NAMALWA (cell line): ENCODE results near the gene TNK1.

ENCODE experiments used
- DNase-seq: peaks from one replicate; pipeline ENCODE4 v3.0.0-alpha.2; 2015; ENCODE audit warnings: low spot score

The TNK1 gene

DNA sequence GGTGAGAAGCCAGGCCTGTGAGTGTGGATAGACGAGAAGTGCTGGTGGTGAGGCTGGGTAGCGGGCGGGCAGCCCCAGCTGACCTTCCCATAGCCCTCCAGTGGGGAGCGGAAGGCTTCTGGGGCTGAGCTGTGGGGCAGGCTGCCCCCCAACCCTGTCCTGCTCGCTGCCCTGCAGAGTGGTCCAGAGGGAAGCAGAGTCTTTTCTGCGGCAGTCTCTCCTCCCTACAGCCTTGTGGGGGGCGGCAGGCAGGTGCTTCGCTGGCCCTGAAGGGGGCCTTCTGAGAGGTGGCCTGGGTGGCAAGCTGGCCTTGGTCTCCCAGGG lies 30.5 kb downstream of the TNK1 start:
- DNase-seq: no peak

DNA sequence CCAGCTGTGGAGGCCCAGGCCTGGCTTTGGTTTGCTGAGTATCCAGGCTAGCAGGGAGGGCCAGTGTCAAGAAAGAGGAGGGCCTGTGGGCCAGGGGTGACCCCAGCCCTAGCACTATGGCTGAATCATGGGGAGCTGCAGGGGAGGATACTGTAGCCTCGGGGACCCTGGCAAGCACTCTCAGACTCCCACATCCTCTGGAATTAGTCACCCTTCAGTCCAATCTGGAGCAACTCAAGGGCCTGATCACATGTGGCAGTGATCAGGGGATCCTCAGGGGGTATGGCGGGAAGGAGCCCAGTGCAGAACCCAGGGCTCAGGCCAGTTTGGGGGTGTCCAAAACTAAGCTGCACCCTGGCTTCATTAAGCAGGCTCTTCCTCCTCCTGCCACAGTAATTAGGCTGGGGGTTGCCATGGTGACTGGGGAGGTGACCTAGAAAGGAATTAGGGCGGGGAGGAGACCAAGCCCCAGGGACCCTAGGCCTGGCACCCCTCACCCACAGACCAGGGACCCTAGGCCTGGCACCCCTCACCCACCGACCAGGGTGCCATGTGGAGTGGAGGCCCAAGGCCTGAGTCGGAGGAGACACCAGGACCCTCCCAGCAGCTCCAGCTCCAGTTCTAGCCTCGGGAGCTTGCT lies 32.6 kb downstream of the TNK1 start:
- no peak for DNase-seq

DNA sequence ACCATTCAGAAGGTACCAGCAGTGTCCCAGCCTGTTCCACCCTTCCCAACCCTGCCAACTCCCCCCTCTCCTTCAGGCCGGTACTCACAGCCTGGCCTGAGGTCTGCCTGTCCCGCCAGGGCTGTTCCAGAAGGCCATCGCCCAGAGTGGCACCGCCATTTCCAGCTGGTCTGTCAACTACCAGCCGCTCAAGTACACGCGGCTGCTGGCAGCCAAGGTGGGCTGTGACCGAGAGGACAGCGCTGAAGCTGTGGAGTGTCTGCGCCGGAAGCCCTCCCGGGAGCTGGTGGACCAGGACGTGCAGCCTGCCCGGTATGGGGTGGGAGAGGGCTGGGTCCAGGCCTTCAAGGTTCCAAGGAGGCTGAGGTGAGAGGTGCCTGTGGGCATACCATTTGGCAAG lies 33.9 kb downstream of the TNK1 start:
- DNase-seq: no peak

DNA sequence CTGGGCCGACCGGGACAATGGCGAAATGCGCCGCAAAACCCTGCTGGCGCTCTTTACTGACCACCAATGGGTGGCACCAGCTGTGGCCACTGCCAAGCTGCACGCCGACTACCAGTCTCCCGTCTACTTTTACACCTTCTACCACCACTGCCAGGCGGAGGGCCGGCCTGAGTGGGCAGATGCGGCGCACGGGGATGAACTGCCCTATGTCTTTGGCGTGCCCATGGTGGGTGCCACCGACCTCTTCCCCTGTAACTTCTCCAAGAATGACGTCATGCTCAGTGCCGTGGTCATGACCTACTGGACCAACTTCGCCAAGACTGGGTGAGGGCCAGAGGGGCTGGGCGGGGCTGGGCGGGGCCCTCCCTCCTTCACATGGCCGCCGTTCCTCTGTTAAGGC lies 34.9 kb downstream of the TNK1 start:
- no peak for DNase-seq

DNA sequence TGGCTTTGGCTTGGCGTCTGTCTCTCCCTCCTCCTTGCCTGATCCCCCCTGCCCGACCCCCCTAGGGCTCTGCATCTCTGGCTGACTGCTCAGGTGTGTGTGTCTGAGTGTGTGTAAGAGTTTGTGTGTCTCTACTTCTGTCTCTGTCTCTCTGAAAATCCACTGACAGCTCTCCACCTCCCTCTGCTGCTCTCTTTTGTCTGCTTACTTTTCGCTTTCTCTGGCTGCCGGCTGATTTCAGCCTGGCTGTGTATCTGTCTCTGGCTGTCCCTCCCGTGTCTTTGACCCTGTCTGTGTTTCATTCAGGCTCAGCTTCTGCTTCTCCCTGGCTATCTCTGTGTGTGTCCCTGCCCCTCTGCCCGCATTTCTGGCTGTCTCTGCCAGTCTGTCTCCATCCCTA lies 35.4 kb downstream of the TNK1 start:
- DNase-seq: no peak

DNA sequence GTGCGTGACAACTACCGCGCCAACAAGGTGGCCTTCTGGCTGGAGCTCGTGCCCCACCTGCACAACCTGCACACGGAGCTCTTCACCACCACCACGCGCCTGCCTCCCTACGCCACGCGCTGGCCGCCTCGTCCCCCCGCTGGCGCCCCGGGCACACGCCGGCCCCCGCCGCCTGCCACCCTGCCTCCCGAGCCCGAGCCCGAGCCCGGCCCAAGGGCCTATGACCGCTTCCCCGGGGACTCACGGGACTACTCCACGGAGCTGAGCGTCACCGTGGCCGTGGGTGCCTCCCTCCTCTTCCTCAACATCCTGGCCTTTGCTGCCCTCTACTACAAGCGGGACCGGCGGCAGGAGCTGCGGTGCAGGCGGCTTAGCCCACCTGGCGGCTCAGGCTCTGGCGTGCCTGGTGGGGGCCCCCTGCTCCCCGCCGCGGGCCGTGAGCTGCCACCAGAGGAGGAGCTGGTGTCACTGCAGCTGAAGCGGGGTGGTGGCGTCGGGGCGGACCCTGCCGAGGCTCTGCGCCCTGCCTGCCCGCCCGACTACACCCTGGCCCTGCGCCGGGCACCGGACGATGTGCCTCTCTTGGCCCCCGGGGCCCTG lies 36.3 kb downstream of the TNK1 start:
- no peak for DNase-seq

DNA sequence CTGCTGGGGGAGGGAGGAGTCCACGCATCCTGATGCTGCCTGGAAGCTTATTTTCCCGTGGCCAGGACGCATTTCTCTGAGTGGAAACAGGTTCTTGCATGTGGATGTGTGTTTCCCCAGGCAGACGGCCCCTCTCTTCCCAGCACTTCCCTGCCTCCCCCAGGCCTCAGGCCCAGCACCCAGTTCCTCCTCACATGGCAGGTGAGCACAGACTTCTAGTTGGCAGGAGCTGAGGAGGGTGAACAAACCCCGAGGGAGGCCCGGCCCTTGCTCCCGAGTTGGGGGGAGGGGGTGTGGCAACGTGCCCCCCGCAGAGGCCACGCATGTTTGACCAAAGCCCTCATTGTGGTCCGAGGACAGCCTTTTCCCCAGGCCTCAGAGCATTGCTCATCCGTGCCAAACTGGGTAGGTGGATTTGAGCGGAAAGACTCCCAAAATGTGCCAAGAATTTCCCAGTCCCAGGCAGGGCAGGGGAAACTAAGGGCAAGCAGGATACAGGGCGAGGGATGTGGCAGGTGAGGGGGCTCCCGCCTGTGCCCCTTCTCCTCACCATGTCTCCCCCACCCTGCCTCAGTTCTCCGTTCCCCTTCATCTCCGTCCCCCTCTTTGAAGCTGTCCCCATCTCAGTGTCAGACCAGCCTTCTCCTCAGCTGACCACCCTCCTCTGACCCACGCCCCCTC lies 37.7 kb downstream of the TNK1 start:
- DNase-seq: no peak

DNA sequence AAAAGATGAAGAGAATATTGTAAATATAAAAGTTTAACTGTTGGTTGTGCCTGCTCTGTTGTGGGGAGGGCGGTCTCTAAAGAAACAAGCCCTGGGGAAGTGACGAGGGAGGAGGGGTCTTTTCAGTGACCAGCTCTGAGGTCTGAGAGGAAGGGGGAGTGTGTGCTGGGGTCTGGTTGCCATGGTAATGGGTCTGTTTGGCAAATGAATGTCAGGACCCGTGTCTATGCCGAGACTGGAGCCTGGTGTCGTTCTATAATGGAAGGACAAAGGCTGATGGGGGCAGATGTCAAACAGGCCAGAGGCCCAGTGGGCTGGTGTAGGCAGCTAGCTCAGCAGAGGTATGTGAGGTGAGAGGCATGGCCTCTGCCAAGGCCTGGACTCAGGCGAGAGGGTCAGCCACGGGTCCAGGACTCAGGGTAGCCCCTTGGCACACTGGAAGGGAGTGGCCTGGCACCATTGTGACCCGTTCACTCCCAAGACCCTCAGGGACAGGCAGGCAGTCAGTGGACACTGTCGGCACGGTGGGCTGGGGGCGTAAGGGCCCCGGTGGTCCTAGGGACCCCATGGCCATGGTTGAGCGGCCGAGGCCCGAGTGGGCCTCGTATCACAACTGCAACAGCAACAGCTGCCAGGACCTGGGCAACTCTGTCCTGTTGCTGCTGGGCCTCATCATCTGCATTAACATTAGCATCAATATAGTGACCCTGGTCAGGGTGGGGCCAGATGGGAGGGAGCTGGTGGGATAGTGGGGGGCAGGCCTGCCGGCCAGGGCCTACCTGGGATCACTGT lies 39.1 kb downstream of the TNK1 start, which contains the start of gene SPEM1:
Gene SPEM1, plus strand, starts transcription at position 506 of the 792 bp plus-strand sequence. Its CDS starts 61 bp downstream, at position 567.
- no peak for DNase-seq

DNA sequence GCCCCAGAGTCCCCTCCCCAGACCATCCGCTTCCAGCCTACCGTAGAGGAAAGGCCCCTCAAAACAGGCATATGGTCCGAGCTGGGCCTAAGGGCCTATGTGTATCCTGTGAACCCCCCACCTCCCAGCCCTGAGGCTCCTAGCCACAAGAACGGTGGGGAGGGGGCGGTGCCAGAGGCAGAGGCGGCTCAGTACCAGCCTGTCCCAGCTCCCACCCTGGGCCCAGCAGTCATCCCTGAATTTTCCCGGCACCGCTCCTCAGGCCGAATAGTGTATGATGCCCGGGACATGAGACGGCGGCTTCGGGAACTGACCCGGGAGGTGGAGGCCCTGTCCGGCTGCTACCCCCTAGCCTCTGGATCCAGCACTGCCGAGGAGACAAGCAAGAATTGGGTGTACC lies 40.3 kb downstream of the TNK1 start:
- DNase-seq: no peak

DNA sequence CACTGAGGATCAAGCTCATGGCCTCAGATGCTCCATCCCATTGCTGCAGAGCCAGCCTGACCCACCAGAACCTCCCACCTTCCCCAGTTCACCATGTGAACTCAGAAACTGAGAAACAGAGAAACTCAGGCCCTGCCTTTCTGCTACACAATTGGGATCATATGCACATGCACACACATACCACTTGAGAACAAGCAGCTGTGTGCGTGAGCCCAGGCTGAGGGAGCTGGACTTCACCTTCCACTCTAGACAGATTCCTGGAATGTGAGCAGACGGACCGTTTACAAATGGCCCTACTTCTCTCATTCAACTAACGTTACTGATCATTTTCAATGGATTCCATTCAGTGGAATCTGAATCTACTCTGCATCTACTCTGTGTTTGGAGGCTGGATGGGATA lies 42.8 kb downstream of the TNK1 start:
- DNase-seq: no peak

DNA sequence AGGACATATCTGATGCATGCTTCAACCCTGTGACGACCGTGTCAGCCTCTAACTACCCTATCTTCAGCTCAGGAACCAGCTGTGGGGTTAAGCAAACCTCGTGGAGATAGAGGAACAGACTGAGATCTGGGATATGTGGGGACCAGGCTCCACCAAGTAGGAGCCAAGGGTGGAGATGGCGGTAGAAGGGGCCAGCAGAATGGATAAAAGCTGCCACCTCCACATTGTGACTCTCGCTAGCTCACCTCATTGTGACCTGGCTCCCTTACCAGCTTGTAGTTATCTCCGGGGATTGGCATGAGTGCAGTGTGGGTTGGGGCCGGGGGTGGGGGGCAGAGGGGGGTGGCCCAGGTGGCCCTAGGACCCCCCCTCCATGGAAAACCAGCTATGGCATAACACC lies 44.4 kb downstream of the TNK1 start, which contains the start of gene SPEM2:
Gene SPEM2, plus strand, starts transcription at position 301 of the 400 bp plus-strand sequence. Its CDS starts 73 bp downstream, at position 374.
- DNase-seq: no peak

DNA sequence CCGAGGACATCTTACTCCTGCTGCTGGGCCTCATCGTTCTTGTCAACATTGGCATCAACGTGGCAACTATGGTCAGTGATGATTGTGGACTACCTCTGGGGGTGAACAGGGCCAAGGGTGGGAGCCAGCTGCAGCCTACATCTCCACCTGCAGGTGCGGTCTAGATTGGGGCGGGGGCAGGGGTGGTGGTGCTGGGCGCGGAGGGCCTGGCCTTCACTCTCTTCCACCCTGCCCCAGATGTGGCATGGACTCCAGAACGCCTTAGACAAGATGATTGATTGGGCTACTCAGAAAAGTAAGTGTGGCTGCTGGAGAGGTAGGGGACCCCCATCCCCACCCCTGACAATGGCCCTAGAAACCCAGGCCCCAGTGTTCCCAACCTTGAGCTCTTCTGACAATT lies 44.9 kb downstream of the TNK1 start:
- no peak for DNase-seq

DNA sequence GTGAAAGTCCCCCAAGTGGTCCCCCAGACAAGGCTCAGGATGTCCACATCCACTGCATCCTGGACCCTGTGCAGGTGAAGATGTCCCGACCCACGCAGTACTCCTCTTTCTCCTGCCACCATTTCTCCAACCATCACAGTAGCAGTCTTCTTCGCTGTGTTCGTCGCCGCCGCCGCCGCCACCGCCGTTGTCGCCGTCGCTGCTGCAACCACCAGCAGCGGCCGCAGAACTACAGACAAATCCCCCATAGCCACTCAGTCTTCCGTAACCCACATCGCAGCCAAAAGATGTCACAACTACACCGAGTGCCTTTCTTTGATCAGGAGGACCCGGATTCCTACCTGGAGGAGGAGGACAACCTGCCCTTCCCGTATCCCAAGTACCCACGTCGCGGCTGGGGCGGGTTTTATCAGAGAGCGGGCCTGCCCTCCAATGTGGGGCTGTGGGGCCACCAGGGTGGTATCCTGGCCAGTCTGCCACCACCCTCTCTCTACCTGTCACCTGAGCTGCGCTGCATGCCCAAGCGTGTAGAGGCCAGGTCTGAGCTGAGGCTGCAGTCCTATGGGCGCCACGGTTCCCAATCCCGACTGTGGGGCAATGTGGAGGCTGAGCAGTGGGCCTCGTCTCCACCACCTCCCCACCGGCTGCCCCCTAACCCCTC lies 45.4 kb downstream of the TNK1 start:
- DNase-seq: no peak

DNA sequence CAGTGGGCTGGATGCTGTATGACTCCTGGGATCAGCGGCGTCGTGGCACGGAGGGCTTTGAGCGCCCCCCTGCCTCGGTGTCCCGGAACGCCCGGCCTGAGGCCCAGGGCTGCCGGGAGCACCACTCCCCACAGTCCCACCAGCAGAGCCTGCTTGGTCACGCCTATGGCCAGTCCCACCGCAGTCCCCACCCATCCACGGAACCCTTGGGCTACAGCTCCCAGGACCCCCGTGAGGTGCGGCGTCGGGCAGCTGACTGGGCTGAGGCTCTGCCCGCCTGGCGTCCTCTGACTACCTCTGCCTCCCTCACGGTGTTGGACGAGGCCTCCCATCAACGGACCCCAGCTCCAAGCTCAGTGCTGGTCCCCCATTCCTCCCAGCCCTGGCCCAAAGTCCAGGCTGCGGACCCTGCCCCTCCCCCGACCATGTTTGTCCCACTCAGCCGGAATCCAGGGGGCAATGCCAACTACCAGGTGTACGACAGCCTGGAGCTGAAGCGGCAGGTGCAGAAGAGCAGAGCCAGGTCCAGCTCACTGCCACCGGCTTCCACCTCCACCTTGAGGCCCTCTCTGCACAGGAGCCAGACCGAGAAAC lies 46.1 kb downstream of the TNK1 start:
- DNase-seq: no peak

DNA sequence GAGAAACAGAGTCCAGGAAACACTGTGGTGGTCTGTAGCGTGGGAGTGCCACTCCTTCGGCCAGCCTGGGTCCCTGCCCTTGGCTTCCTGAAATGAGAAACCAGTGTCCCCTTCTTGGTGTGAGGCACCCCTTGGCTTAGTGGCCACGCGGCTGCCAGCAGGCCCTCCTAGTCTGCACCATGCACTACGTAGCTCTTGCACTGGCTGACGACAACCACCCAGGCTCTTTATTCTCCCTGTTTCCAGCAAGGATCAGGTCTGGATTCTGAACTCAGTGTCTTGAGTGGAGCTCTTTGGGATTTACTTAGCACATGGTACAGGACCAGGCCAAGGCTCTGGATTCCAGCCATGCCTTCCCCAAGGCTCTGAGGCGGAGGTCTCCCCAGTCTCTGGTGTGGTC lies 46.7 kb downstream of the TNK1 start:
- DNase-seq: no peak

DNA sequence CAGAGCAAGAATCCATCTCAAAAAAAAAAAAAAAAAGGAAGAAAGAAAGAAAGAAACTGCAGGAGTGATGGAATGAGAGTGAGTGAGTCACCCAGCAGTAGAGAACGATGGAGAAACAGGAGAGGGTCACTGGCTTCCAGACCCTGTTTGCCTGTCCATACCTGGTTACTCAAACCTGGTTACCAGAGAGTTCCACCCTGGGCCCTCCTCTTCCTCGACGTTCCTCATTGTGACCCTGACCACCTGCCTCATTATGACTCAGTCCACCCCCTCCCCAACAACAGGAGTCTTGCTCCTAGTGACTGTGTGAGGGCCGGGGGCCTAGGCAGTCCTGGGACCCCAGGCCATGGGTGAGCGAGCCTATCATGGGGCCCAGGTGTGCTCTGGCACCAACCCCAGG lies 47.7 kb downstream of the TNK1 start, which contains the start of gene SPEM3:
Gene SPEM3, plus strand, starts transcription at position 301 of the 400 bp plus-strand sequence. Its CDS starts 46 bp downstream, at position 347.
- DNase-seq: no peak

DNA sequence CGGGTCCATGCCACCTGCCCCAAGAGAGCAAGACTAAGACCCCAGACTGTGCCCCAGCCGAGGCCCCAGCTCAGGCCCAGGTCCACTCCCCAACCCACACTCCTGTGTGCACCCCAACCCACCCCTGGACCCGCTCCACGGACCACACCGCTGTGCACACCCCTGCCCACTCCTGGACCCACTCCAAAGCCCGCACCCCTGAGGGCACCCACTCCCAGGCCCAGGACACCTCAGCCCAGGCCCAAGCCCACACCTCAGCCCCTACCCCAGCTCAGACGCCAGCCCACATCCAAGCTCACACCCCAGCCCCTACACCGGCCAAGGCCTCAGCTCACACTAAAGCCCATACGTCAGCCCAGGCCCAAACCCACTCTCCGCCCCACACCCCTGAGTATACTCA lies 48.8 kb downstream of the TNK1 start:
- DNase-seq: no peak

DNA sequence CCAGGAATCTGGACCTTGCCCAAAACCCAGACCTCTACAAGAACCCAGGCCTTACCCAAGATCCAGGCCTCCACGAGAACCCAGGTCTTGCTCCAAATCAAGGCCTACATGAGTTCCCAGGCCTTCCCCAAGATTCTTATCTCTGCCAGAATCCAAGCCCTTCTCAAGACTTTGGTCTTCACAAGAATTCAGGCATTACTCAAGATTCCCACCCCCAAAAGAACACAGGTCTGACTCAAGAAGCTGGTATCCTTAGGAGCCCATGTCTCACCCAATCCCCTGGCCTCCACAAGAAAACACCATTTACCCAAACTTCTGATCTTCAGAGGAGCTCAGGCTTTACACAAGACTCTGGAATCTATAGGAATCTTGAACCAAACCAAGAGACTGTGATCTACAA lies 50.3 kb downstream of the TNK1 start:
- no peak for DNase-seq

DNA sequence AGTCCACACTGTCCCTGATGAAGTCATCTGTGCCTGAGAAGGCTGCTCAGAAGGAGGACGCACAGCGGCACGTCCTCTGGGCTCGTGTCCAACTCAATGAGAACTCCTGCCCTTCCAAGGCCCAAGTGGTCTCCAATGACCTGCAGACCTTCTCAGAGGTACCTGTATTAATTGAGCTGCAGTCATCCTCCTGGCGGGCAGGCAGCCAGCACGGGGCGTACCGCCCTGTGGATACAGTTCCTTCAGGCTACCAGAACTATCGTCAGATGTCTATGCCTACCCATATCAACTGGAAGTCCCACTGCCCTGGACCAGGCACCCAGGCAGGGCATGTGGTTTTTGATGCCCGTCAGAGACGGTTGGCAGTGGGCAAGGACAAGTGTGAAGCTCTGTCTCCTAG lies 51.4 kb downstream of the TNK1 start:
- no peak for DNase-seq

DNA sequence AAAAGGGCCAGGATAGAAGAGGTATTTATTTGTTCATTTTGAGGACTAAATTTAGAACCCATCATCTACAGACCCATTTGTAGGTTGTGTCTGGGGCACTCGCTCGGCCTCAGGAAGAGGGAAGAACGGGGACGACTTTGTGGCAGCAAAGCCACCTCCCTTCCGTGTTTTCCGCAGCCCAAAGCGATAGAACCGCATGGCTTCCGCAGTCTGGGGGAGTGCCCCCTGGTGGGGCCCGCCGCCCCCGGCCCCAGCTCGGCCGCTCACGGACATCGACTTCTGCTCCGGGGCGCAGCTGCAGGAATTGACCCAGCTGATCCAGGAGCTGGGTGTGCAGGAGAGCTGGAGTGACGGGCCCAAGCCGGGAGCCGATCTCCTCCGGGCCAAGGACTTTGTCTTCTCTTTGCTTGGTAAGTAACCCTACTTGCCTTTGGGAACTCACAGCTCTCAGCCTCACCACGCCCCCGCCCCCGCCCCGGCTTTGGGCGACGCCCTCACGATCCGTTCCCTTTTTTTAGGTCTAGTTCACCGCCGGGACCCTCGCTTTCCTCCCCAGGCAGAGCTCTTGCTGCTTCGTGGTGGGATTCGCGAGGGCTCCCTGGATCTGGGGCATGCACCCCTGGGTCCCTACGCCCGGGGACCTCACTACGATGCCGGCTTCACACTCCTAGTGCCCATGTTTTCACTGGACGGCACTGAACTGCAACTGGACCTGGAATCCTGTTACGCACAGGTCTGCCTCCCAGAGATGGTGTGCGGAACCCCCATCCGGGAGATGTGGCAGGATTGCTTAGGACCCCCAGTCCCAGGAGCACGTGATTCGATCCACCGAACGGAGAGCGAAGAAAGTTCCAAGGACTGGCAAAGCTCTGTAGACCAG lies 55.0 kb downstream of the TNK1 start:
- no peak for DNase-seq
